B cell (primary cell): ENCODE data around the gene CAP2. TPM values are rescaled to one million over a fixed set of nuclear protein-coding genes. Genes with fewer than 3 reads are reported as not detected.

ENCODE experiments used
- ATAC-seq: fragments of 200-7000 bp; cut with Tn5 transposase; one replicate; pipeline ENCODE4 v1.10.0; 2021; ENCODE audit warnings: low read depth, mild to moderate bottlenecking, moderate number of reproducible peaks, moderate library complexity
- CTCF ChIA-PET: fragments of 350-600 bp; sonication (Branson Sonifier 250); formaldehyde crosslinking; loops from one replicate; lab custom pipeline; 2021; ENCODE audit warnings: antibody characterized with exemption, inconsistent platforms; lab: Charles Lee
- POLR2A ChIA-PET: fragments of 350-600 bp; sonication (Branson Sonifier 250); formaldehyde crosslinking; loops from one replicate; lab custom pipeline; 2021; ENCODE audit warnings: antibody characterized with exemption; lab: Charles Lee
- DNase-seq: peaks from one replicate; pipeline ENCODE4 v3.0.0; 2013
- H2AFZ ChIP-seq: 2 replicates; pipeline ENCODE4 v1.6.1; 2012; ENCODE audit warnings: mild to moderate bottlenecking, low read depth, low read length; ENCODE audit not compliant: insufficient read depth, poor library complexity, severe bottlenecking
- H3K27ac ChIP-seq, 2 donors: 1 replicate in 1 of 2; 2 replicates in 1 of 2; pipeline ENCODE4 v1.5.1; 2012 to 2013; ENCODE audit warnings: low read length in 2 of 2, mild to moderate bottlenecking in 2 of 2, moderate library complexity in 1 of 2
- H3K27me3 ChIP-seq, 4 experiments: fragments of 200-600 bp in 1 of 4; sonication (generic) in 1 of 4; replicated peaks in 1 of 4; 1 replicate in 2 of 4; 2 replicates in 2 of 4; pipeline versions ENCODE4 v1.6.1 to v1.7.0; 2013 to 2016; ENCODE audit warnings: low read length in 3 of 4, mild to moderate bottlenecking in 2 of 4, mixed read lengths in 1 of 4, moderate library complexity in 1 of 4; ENCODE audit not compliant: insufficient read depth in 4 of 4, control insufficient read depth in 3 of 4; ENCODE audit errors: control extremely low read depth in 1 of 4
- H3K36me3 ChIP-seq, 2 experiments: replicated peaks in 1 of 2; 1 replicate in 1 of 2; 2 replicates in 1 of 2; pipeline versions ENCODE4 v1.6.1 to v1.7.1; 2013; ENCODE audit warnings: low read length in 1 of 2; ENCODE audit not compliant: insufficient read depth in 2 of 2, control insufficient read depth in 1 of 2; ENCODE audit errors: control extremely low read depth in 1 of 2, extremely low read depth in 1 of 2
- H3K4me1 ChIP-seq, 2 donors: fragments of 200-600 bp in 1 of 2; sonication (generic) in 1 of 2; 1 replicate in 1 of 2; 2 replicates in 1 of 2; pipeline versions ENCODE4 v1.5.1 to v1.6.1; 2013 to 2017; ENCODE audit warnings: low read length in 2 of 2; ENCODE audit not compliant: control insufficient read depth in 2 of 2, insufficient read depth in 2 of 2
- H3K4me2 ChIP-seq: replicated peaks from 2 replicates; pipeline ENCODE3; 2012; ENCODE audit warnings: mild to moderate bottlenecking, low read depth, low read length; ENCODE audit not compliant: poor library complexity, severe bottlenecking
- H3K4me3 ChIP-seq, 5 experiments: fragments of 200-600 bp in 1 of 5; sonication (generic) in 1 of 5; 1 replicate in 3 of 5; 2 replicates in 2 of 5; pipeline versions ENCODE4 v1.5.1 to v1.7.0; 2011 to 2016; ENCODE audit warnings: low read length in 4 of 5, mild to moderate bottlenecking in 4 of 5, low read depth in 2 of 5, control low read depth in 1 of 5, moderate library complexity in 1 of 5; ENCODE audit not compliant: insufficient read depth in 1 of 5; ENCODE audit errors: control extremely low read depth in 1 of 5, extremely low read depth in 1 of 5
- H3K79me2 ChIP-seq: fragments of 200-600 bp; sonication (generic); one replicate; pipeline ENCODE4 v1.6.0; 2016; ENCODE audit warnings: low read length; ENCODE audit not compliant: control insufficient read depth, insufficient read depth
- H3K9ac ChIP-seq: fragments of 200-600 bp; sonication (generic); 2 replicates; pipeline ENCODE4 v1.6.1; 2017; ENCODE audit warnings: mild to moderate bottlenecking, low read length, moderate library complexity
- H3K9me3 ChIP-seq, 3 donors: one replicate each; pipeline versions ENCODE4 v1.6.1 to v1.7.1; 2013; ENCODE audit warnings: low read length in 2 of 3; ENCODE audit not compliant: control insufficient read depth in 2 of 3, insufficient read depth in 1 of 3; ENCODE audit errors: control extremely low read depth in 1 of 3
- H4K20me1 ChIP-seq: 2 replicates; pipeline ENCODE4 v1.6.0; 2012; ENCODE audit warnings: mild to moderate bottlenecking, low read length; ENCODE audit not compliant: insufficient read depth, control insufficient read depth, poor library complexity, severe bottlenecking
- H3K27ac Mint-ChIP-seq: one replicate; pipeline ENCODE4 v1.8.0; 2021; ENCODE audit warnings: mixed read lengths
- H3K27me3 Mint-ChIP-seq: one replicate; pipeline ENCODE4 v1.8.0; 2021; ENCODE audit warnings: mixed read lengths
- H3K4me1 Mint-ChIP-seq: one replicate; pipeline ENCODE4 v1.8.0; 2021; ENCODE audit warnings: mixed read lengths
- H3K4me3 Mint-ChIP-seq: one replicate; pipeline ENCODE4 v1.8.0; 2021; ENCODE audit warnings: mixed read lengths
- H3K9me3 Mint-ChIP-seq: one replicate; pipeline ENCODE4 v1.8.0; 2022; ENCODE audit warnings: mixed read lengths; ENCODE audit not compliant: insufficient read depth
- EZH2 ChIP-seq: IDR thresholded peaks from 2 replicates; pipeline ENCODE4 v1.6.1; 2012; ENCODE audit warnings: borderline replicate concordance, low read depth, mild to moderate bottlenecking, moderate library complexity, low read length; ENCODE audit not compliant: insufficient read depth, poor library complexity, severe bottlenecking
- whole genome bisulfite sequencing: methylation state at CpG from one replicate; pipeline ENCODE4 v1.1.5; 2013; ENCODE audit warnings: missing lambda C conversion rate; ENCODE audit not compliant: insufficient coverage; 5-methylcytosine and 5-hydroxymethylcytosine counted together
- intact Hi-C: fragments of 100-400 bp; cut with micrococcal nuclease; formaldehyde crosslinking; loops from one replicate; pipeline ENCODE4 v1.10.0; 2022
- polyA plus RNA-seq: library from polyadenylated mRNA; depleted of rRNA; stranded (reverse); fragments of >200 nt; gene quantifications from 2 replicates; pipeline ENCODE4 v1.2.3, GENCODE V29; 2012
- total RNA-seq, 2 donors: library from RNA; stranded (reverse); fragments of 120-200 nt in 1 of 2; gene quantifications; 1 replicate in 1 of 2; 2 replicates in 1 of 2; pipeline versions ENCODE4 v1.2.3 to v1.2.4, GENCODE V29; 2013 to 2022
- TF ChIP-seq, protein P1 (sequence below): fragments of 200-600 bp; IDR thresholded peaks from one replicate; pipeline ENCODE4 v1.8.0; 2022; ENCODE audit warnings: antibody characterized with exemption, mild to moderate bottlenecking

The CAP2 gene
- total and polyA plus RNA-seq, 2 donors (not counting 1 experiment from before 2014, with no cell fraction given): not detected

DNA sequence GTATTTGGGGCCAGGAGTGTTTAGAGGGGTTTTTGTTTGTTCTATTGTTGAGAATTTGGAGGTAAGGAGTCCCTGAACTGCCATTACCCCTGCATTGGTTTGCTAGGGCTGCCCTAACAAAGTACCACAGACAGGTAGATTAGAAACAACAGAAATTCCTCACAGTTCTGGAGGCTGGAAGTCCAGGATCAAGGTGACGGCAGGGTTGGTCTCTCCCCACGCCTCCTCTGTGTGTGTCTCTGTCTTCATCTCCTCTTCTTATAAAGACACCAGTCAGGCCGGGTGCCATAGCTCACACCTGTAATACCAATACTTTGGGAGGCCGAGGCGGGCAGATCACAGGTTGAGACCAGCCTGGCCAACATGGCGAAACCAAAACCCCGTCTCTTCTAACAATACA is 109.7 kb downstream of the CAP2 start:
- intact Hi-C loops: no loop called here
- no peak overlapping the region for H3K9ac ChIP-seq
- peaks cover 5% of the 10 kb centered on the region for H3K27me3 Mint-ChIP-seq
- no peaks in the 10 kb centered on the region for H4K20me1 ChIP-seq
- H3K4me3 ChIP-seq: no peak overlapping the region
- ATAC-seq (no peak), DNase-seq (no peak)
- no peak overlapping the region for H2AFZ ChIP-seq
- H3K27ac ChIP-seq: no peak overlapping the region
- H3K9me3 Mint-ChIP-seq: no peaks in the 10 kb centered on the region
- no peaks in the 10 kb centered on the region for H3K4me1 Mint-ChIP-seq
- ChIA-PET POLR2A (no interaction called here), CTCF (no interaction called here)
- H3K9me3 ChIP-seq: no peaks in the 10 kb centered on the region
- H3K4me1 ChIP-seq: no peaks in the 10 kb centered on the region
- TF ChIP-seq, protein P1, sequence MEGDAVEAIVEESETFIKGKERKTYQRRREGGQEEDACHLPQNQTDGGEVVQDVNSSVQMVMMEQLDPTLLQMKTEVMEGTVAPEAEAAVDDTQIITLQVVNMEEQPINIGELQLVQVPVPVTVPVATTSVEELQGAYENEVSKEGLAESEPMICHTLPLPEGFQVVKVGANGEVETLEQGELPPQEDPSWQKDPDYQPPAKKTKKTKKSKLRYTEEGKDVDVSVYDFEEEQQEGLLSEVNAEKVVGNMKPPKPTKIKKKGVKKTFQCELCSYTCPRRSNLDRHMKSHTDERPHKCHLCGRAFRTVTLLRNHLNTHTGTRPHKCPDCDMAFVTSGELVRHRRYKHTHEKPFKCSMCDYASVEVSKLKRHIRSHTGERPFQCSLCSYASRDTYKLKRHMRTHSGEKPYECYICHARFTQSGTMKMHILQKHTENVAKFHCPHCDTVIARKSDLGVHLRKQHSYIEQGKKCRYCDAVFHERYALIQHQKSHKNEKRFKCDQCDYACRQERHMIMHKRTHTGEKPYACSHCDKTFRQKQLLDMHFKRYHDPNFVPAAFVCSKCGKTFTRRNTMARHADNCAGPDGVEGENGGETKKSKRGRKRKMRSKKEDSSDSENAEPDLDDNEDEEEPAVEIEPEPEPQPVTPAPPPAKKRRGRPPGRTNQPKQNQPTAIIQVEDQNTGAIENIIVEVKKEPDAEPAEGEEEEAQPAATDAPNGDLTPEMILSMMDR: no peak
- no peak for TF ChIP-seq EZH2
- H3K79me2 ChIP-seq: no peaks in the 10 kb centered on the region
- no peak overlapping the region for H3K27ac Mint-ChIP-seq
- peaks cover 0 to 2% (median 0%) of the 10 kb centered on the region in 4 experiments for H3K27me3 ChIP-seq
- H3K4me3 Mint-ChIP-seq: no peak overlapping the region
- WGBS: 100% methylated on average over 2 of the region's 7 CpGs
- H3K4me2 ChIP-seq: no peak overlapping the region
- no peaks in the 10 kb centered on the region for H3K36me3 ChIP-seq

DNA sequence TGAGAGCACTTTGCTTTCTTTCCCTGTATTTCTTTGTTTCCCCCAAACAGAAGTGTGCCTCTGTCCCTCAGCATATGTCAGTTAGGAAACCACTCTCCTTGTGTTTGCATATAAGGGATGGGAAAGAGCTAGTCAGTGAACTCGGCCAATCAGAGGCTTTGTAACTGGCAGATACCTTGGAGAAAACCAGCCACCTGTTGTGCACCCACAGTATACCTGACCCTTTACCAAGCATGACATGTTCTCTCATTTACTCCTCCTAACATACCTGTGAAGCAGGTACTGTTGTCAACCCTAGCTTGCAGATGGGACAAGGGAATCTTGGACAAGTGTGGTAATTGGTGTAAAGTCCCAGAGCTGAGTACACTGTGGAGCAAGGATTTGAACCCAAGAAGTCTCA is 110.6 kb downstream of the CAP2 start:
- Histone ChIP-seq H3K27ac (no peak overlapping the region), H3K27me3 (peaks cover 0 to 2% (median 0%) of the 10 kb centered on the region in 4 experiments), H3K9me3 (no peaks in the 10 kb centered on the region), H3K36me3 (no peaks in the 10 kb centered on the region), H2AFZ (no peak overlapping the region), H3K4me1 (no peaks in the 10 kb centered on the region), H3K4me3 (no peak overlapping the region), H3K79me2 (no peaks in the 10 kb centered on the region), H4K20me1 (no peaks in the 10 kb centered on the region), H3K4me2 (no peak overlapping the region), H3K9ac (no peak overlapping the region)
- DNase-seq (no peak), ATAC-seq (no peak)
- WGBS: 100% methylated on average over 1 of the region's 1 CpG
- Mint-ChIP-seq H3K27ac (no peak overlapping the region), H3K9me3 (no peaks in the 10 kb centered on the region), H3K4me1 (no peaks in the 10 kb centered on the region), H3K27me3 (peaks cover 5% of the 10 kb centered on the region), H3K4me3 (no peak overlapping the region)
- POLR2A ChIA-PET: no interaction called here
- CTCF ChIA-PET: no interaction called here
- intact Hi-C loops: no loop called here
- TF ChIP-seq EZH2: no peak
- TF ChIP-seq, protein P1: no peak
